GM12872 (cell line): ENCODE results near the gene IL1RAP.

ENCODE experiments used
- CTCF ChIP-seq: IDR thresholded peaks from 3 replicates; pipeline ENCODE4 v1.5.1; 2011; ENCODE audit warnings: low read depth, mild to moderate bottlenecking, low read length, moderate library complexity; ENCODE audit not compliant: insufficient read depth

IL1RAP gene

GRCh38 chr3:190605385-190605784 lies 91.5 kb downstream of the IL1RAP start:
- TF ChIP-seq CTCF = no peak

- no peak for TF ChIP-seq CTCF
Observed at GRCh38 chr3:190606596-190606995, 92.7 kb downstream of the IL1RAP start.

- TF ChIP-seq CTCF = no peak
Observed at GRCh38 chr3:190607021-190607420, 93.1 kb downstream of the IL1RAP start.

DNA sequence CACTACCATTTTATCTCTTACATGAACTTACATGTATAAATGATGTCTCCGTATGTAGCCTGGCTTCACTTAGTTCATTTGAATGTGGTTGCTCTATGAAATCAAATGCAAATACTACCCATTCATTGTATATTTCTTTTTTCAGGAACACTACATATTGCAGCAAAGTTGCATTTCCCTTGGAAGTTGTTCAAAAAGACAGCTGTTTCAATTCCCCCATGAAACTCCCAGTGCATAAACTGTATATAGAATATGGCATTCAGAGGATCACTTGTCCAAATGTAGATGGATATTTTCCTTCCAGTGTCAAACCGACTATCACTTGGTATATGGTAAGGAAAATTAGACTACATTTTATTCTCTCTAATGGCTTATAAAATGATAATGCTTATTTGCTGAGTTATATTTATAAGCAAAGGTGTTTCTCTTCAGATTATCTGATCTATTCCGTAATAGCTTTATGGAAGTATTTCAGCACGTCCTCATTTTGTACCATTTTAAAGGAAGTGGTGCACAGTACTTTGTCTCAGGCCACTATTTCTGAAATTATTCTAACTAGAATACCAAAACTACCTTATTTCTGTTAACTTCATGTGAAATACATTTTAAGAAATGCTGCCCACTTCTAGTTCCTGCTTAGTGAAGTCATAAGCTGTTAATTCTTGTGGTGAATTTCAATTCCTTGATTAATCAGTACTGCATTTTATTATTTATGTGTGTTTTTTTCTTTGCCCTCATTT lies 95.1 kb downstream of the IL1RAP start:
- no peak for TF ChIP-seq CTCF

DNA sequence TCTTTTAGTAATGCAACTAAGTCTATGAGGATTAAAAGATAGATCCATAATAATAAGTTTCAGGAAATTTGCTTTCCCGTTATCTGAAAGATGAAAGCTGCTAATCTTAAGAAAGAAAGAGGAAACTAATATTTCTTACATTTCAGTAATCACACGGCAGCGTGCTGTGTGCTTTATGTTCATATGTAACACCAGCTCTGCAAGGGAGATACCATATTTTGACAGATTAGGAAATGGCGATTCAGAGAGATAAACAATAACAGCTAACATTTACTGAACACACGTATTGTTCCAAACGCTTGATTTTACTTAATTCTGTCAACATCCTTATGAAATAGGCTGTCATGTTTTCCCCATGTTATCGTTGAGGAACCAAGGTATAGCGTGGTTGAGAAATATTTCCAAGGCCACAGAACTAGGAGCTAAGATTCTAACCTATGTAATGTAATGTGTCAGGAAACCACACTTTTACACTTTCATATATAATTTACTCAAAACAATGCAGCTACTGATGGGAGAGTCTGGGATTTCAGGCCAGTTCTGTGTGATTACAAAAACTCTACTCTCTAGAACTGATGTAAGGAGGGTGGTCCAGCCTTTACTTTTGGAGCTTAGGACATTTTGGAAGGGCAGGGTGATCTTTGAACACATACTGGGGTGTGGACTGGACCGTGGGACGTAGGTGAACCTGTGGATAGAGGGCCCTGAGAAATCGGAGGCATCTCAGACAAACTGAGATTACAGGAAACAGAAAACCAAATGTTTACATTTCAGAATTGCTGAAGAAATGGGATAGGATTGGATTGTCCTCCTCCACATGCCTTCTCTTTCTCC lies 100.6 kb downstream of the IL1RAP start:
- no peak for TF ChIP-seq CTCF

GRCh38 chr3:190615060-190615384 lies 101.1 kb downstream of the IL1RAP start:
- no peak for TF ChIP-seq CTCF

DNA sequence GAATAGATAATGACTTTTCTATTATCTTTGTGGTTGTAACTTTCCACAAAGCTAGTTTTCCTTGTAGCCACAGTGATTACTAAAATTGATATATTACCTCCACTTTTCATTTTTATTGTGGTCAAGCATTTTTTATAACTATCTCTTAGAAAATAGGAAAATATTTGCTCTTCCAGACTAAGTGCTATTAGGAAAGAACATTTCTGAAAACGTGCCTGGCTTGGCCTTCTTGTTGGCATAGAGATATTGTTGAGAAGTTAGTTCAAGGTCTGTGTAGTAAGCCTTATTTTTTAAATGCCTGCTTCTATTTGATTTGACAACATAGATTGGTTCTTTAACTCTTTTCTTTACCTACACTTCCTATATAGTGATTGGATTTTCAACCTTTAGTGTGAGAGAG lies 101.7 kb downstream of the IL1RAP start:
- TF ChIP-seq CTCF = no peak
